Measurements from ENCODE around the gene MED12L.

Gene MED12L

GRCh38 chr3:151314137-151314536 lies 228.7 kb downstream of the MED12L start:
- no peak for TF ChIP-seq FOXP2 (optimal IDR thresholded peaks at IDR 0.05; ENCODE audit: borderline replicate concordance, extremely low read depth, extremely low read length, insufficient read depth)
- TF ChIP-seq SIN3A (IDR thresholded peaks at IDR 0.05; ENCODE audit: borderline replicate concordance, insufficient read depth, low read length) = no peak
- TF ChIP-seq, protein P1, sequence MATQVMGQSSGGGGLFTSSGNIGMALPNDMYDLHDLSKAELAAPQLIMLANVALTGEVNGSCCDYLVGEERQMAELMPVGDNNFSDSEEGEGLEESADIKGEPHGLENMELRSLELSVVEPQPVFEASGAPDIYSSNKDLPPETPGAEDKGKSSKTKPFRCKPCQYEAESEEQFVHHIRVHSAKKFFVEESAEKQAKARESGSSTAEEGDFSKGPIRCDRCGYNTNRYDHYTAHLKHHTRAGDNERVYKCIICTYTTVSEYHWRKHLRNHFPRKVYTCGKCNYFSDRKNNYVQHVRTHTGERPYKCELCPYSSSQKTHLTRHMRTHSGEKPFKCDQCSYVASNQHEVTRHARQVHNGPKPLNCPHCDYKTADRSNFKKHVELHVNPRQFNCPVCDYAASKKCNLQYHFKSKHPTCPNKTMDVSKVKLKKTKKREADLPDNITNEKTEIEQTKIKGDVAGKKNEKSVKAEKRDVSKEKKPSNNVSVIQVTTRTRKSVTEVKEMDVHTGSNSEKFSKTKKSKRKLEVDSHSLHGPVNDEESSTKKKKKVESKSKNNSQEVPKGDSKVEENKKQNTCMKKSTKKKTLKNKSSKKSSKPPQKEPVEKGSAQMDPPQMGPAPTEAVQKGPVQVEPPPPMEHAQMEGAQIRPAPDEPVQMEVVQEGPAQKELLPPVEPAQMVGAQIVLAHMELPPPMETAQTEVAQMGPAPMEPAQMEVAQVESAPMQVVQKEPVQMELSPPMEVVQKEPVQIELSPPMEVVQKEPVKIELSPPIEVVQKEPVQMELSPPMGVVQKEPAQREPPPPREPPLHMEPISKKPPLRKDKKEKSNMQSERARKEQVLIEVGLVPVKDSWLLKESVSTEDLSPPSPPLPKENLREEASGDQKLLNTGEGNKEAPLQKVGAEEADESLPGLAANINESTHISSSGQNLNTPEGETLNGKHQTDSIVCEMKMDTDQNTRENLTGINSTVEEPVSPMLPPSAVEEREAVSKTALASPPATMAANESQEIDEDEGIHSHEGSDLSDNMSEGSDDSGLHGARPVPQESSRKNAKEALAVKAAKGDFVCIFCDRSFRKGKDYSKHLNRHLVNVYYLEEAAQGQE (IDR thresholded peaks at IDR 0.05; ENCODE audit: insufficient read depth in 1 of 2, low read depth in 2 of 2, low read length in 2 of 2) = no peak
- no peak for TF ChIP-seq POLR2AphosphoS5 (IDR thresholded peaks at IDR 0.05; ENCODE audit: low read depth, low read length)
- TF ChIP-seq TAF1 (IDR thresholded peaks at IDR 0.05; ENCODE audit: borderline replicate concordance, insufficient read depth, low read length) = no peak

- no peak for TF ChIP-seq TAF1 (IDR thresholded peaks at IDR 0.05; ENCODE audit: borderline replicate concordance, insufficient read depth, low read length)
- TF ChIP-seq SIN3A (IDR thresholded peaks at IDR 0.05; ENCODE audit: borderline replicate concordance, insufficient read depth, low read length) = no peak
- TF ChIP-seq FOXP2 (optimal IDR thresholded peaks at IDR 0.05; ENCODE audit: borderline replicate concordance, extremely low read depth, extremely low read length, insufficient read depth) = no peak
- TF ChIP-seq, protein P1 (IDR thresholded peaks at IDR 0.05; ENCODE audit: insufficient read depth in 1 of 2, low read depth in 2 of 2, low read length in 2 of 2) = no peak
- no peak for TF ChIP-seq POLR2AphosphoS5 (IDR thresholded peaks at IDR 0.05; ENCODE audit: low read depth, low read length)
Measured at GRCh38 chr3:151314593-151314992, 229.1 kb downstream of the MED12L start.

DNA sequence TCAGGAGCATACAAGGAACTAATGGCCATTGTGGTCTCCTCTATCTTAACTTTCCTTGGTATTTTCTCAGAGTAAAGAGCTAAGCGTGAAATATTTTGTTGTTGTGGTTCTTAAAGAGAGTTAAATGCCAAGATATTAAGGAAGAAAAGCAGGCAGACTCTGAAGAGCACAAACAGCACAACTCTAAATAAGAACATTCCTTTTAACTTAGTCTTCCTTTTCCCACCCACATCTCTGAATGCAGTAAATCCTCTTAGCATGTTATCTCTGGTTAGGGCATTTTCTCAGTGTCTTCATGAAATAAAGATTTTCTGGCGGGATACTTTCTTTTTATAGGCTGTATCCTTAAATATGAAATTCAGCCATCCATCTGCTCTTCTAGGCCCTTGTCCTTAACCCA lies 229.7 kb downstream of the MED12L start:
- no peak for TF ChIP-seq SIN3A (IDR thresholded peaks at IDR 0.05; ENCODE audit: borderline replicate concordance, insufficient read depth, low read length)
- TF ChIP-seq, protein P1 (IDR thresholded peaks at IDR 0.05; ENCODE audit: insufficient read depth in 1 of 2, low read depth in 2 of 2, low read length in 2 of 2) = no peak

DNA sequence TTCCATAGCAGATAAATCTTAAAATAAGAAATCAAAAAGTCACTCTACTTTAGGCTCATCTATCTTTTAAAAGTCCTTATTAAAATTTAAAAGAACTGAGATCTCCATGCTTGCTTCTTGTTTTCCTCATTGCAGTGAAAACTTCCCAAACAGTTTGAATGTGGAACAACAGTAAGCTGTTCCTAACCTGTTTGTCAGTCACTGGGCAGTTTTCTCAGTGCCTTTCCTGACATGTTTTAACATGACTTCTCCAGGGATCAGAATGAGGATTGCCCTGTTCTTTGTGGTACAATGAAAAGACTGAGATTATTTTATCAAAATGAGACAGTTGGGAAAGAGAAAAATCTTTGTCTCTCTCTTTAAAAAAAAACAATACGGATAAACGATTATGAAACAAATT lies 230.4 kb downstream of the MED12L start:
- TF ChIP-seq SIN3A (IDR thresholded peaks at IDR 0.05; ENCODE audit: borderline replicate concordance, insufficient read depth, low read length) = no peak
- no peak for TF ChIP-seq TAF1 (IDR thresholded peaks at IDR 0.05; ENCODE audit: borderline replicate concordance, insufficient read depth, low read length)
- TF ChIP-seq FOXP2 (optimal IDR thresholded peaks at IDR 0.05; ENCODE audit: borderline replicate concordance, extremely low read depth, extremely low read length, insufficient read depth) = no peak
- no peak for TF ChIP-seq POLR2AphosphoS5 (IDR thresholded peaks at IDR 0.05; ENCODE audit: low read depth, low read length)
- TF ChIP-seq, protein P1 (IDR thresholded peaks at IDR 0.05; ENCODE audit: insufficient read depth in 1 of 2, low read depth in 2 of 2, low read length in 2 of 2) = no peak

GRCh38 chr3:151316267-151316991 lies 231.0 kb downstream of the MED12L start, which contains the start of gene GPR87:
GPR87 (minus strand) TSS chr3:151316820; CDS start chr3:151300100, 16,720 bp downstream.
- no peak for TF ChIP-seq FOXP2 (optimal IDR thresholded peaks at IDR 0.05; ENCODE audit: borderline replicate concordance, extremely low read depth, extremely low read length, insufficient read depth)
- no peak for TF ChIP-seq POLR2AphosphoS5 (IDR thresholded peaks at IDR 0.05; ENCODE audit: low read depth, low read length)
- TF ChIP-seq SIN3A (IDR thresholded peaks at IDR 0.05; ENCODE audit: borderline replicate concordance, insufficient read depth, low read length) = no peak
- no peak for TF ChIP-seq TAF1 (IDR thresholded peaks at IDR 0.05; ENCODE audit: borderline replicate concordance, insufficient read depth, low read length)
- TF ChIP-seq, protein P1 (IDR thresholded peaks at IDR 0.05; ENCODE audit: insufficient read depth in 1 of 2, low read depth in 2 of 2, low read length in 2 of 2) = no peak
